Stimulated activated CD4-positive, alpha-beta T cell treated with anti-CD3 and anti-CD28 coated beads, Interleukin-12 subunit alpha, Interleukin-12 subunit beta, amount 100 ng/mL, for 4 hours (primary cell): ENCODE results near the gene MSH3.
A peak's percentile ranks its signal among the peaks of the same experiment; 100 is the strongest.
"Not testable (repeated sequence)": the region's sequence is repeated elsewhere in the genome, so short reads cannot be mapped to it uniquely, and the experiment has no call there.

Experiments used
- DNase-seq: peaks from one replicate; pipeline ENCODE4 v3.0.0-alpha.2; 2020

Gene MSH3

GRCh38 chr5:80711216-80711615, 56.8 kb downstream of the MSH3 start:
- DNase-seq: no peak

DNA sequence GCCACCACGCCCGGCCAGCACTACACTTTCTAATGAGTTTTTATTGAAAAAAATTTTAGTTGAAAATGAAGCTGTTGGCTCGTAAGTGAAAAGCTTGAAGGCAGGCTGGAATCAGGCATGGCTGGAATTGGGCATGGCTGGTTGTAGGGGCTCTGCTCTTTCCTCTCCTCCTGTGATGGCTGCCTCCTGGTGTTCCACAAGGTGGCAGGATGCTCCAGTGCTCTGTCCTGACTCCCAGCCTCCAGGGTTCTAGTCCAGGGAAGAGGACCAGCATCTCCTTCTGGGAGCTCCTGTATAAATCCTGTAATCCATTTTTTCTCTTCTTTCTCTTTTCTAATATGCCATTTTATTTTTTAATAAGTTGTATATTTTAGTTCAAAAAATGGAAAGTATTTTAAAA, 57.5 kb downstream of the MSH3 start:
- no peak for DNase-seq

- DNase-seq: no peak
Measured at GRCh38 chr5:80712919-80713318, 58.5 kb downstream of the MSH3 start.

- DNase-seq: no peak
Measured at GRCh38 chr5:80713631-80714030, 59.2 kb downstream of the MSH3 start.

- DNase-seq: no peak
Measured at GRCh38 chr5:80714570-80715298, 60.3 kb downstream of the MSH3 start.

DNA sequence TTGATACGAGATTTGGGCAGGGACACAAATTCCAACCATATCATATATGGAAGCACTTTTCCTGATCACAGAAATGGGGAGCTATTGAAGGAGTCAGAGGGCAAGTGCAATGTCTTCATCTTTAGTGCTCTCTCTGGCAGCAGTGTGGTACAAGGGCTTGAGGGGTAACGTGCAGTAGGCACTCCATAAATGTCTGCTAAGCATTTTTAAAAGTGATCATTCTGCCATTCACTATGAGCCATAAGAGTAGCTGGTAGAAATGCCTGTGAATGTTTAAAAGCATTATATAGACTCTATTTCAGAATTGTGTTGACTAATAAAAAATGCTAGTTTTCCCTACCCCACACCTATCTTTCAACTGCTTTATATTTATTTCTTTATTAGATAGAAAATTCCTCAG, 61.4 kb downstream of the MSH3 start:
- no peak for DNase-seq

- DNase-seq: no peak
Measured at GRCh38 chr5:80720181-80720580, 65.7 kb downstream of the MSH3 start.

DNA sequence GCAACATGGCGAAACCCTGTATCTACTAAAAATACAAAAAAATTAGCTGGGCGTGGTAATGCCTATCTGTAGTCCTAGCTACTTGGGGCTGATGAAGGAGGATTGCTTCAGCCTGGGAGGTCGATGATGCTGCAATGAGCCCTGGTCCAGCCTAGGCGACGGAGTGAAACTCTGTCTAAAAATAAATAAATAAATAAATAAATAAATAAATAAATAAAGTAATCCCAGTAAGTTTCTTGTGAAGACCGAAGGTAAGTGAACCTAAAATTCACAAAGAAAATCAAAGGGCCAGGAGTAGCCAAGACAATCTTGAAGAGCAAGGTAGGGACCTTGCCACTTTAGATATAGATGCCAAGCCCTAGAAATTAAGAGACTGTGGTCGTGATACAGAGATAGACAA, 68.5 kb downstream of the MSH3 start:
- DNase-seq: no peak

DNA sequence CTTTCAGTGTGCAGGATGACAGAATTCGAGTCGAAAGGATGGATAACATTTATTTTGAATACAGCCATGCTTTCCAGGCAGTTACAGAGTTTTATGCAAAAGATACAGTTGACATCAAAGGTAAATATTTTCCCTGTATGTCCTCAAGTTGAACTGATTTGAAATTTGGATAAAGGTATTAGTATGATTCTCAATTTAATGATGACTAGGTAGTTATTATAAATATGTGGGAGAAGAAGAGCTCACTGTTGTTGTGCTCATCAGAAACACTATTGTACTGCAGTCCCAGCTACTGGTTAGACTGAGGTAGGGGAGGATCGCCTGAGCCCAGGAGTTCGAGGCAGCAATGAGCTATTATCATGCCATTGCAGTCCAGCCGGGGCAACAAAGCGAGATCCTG, 71.0 kb downstream of the MSH3 start:
- no peak for DNase-seq

GRCh38 chr5:80736730-80737129, 82.3 kb downstream of the MSH3 start:
- no peak for DNase-seq

DNA sequence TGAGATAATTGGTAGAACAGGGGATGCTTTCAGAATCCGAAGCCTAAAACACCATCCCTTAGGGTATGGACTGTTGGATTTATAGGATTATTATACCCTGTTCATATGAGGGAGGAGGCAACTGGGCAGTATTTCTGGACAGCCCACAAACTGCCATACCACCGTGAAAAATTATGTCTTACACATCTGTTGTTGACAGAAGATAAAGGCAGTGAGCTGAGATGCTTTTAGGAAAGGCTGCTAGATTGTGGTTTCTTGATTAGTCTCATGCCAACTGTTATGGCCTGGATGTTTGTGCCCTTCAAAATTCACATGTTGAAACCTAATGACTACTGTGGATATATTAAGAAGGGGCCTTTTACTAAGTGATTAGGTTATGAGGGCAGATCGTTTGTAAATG, 84.0 kb downstream of the MSH3 start:
- DNase-seq: no peak

DNA sequence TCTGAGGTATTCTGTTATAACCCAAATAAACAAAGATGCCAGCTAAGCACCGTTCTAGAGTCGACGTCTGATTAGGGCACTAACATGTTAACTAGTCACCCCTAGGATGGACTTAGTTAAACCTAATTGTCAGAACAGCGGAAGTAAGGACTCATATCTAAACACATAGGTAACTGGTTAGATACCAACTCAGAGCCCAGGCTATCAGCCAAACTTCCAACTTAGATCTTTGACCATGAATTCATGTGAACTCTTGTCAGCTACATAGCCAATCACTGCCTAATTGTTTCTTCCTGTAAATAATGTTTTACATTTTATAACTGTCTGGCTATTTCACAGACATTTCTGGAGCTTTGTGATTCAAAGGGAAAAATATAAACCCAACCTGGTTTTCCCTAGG, 84.6 kb downstream of the MSH3 start:
- DNase-seq: no peak

GRCh38 chr5:80739496-80739895, 85.0 kb downstream of the MSH3 start:
- DNase-seq: no peak

DNA sequence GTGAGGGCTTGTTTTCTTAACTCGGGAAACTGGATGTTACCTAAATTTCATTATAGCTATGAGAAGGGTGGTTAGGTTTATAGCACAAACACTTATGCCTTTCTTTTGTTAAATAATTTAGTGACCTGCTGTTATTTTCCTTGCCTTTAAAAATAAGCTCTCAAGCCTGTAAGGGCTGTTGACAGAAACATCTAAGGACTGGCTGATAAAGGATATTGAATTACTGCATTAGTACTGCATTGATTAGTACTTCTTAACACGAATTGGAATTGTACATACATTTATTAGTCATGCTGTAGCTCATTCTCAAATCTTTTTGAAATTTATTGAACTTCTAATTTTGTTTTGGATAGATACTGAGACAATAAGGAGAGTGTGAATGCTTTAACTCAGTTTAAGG, 85.4 kb downstream of the MSH3 start:
- DNase-seq: no peak

- DNase-seq: not testable (repeated sequence)
Measured at GRCh38 chr5:80740488-80740887, 86.0 kb downstream of the MSH3 start.

DNA sequence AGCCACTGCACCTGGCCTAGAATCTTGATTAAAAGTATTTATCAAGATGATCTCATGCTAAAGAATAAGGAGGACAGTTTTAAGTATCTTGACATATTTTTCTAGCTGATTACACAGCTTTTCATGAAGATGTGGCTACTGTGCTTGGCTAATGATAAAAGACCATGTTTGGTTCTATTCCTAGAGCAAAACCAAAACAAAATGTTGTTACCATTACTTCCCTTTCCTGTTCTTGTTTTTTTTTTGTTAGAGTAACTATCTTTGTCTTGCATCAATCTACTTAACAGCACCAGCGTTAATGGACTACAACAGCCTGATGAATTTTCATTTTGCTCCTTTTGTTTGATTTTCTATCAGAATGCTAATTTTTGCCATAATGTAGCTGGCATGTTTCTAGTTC, 86.5 kb downstream of the MSH3 start:
- DNase-seq: no peak

- no peak for DNase-seq
Measured at GRCh38 chr5:80744149-80744548, 89.7 kb downstream of the MSH3 start.

- no peak for DNase-seq
Measured at GRCh38 chr5:80745490-80745889, 91.0 kb downstream of the MSH3 start.

GRCh38 chr5:80747922-80748321, 93.5 kb downstream of the MSH3 start:
- DNase-seq: no peak

GRCh38 chr5:80752427-80752826, 98.0 kb downstream of the MSH3 start:
- DNase-seq: no peak

GRCh38 chr5:80753712-80754111, 99.3 kb downstream of the MSH3 start:
- no peak for DNase-seq

- peak; percentile 16 for DNase-seq
Measured at GRCh38 chr5:80754900-80755299, 100.4 kb downstream of the MSH3 start.

DNA sequence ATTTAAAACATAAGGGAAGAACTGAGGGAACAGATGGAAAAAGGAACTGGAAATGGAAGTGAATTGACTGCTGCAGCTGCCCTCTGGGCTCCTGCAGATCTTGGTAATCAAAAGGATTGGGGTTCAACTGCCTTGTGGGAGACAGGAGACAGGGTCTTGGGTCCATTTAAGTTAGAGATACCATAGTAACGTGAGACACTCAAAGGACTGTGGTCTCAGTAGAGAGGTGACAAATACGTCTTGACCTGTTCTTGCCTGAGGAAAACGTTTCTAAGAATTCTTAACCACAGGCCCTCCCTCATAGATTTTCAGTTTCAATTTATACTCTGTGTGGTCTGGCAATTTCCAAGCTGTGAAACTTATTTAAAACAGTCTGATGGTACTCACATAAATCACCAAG, 101.2 kb downstream of the MSH3 start:
- DNase-seq: no peak

DNA sequence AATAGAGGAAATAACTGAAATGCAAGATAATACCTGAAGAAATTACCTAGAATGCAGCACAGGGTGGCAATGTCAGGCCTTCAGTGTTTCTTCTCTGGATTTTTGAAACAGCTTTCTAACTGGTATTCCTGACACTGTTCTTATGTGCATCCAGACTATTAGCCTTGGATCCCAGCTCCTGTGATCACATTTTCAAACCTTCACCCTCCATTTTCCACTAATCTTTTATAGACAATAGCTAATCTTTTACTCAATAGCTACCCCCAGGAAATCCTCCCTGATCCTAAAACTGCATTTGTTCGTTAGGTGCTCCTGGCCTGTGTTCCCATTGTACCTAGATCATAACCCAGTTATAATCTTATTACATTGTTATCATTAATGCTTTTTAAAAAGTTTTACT, 101.8 kb downstream of the MSH3 start:
- DNase-seq: no peak

DNA sequence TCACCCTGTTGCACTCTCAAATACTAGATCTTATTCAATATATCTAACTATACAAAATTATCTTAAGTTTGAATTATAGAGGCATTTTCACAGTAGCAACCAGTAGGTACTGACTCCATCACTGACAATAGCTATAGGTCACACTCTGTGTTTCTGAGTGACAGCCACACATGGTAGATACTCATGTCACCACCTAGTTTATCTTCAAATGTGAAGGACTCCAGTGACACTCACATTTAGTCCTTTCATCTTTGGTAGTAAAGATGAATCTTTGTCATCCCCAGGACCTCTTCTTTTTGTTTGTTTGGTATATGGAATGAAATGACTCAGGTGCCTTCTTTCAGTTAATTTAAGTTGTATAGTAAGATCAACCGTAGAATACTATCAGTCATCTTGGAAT, 102.8 kb downstream of the MSH3 start:
- DNase-seq: no peak
